Renal pelvis (tissue), 12 donors: ENCODE measurements around the gene TLE4. TPM values are rescaled to one million over a fixed set of nuclear protein-coding genes. Genes with fewer than 3 reads are reported as not detected.
"Not testable (repeated sequence)": the region's sequence is repeated elsewhere in the genome, so short reads cannot be mapped to it uniquely, and the experiment has no call there.

Experiments used
- DNase-seq: peaks from one replicate; pipeline ENCODE4 v3.0.0-alpha.2; 2013
- long read RNA-seq, 16 experiments: transcript quantifications; one replicate each; lab custom pipeline, GENCODE V29; 2026
- polyA plus RNA-seq, 3 donors: library from polyadenylated mRNA; unstranded; fragments of 120-200 nt; gene quantifications; one replicate each; pipeline ENCODE4 v1.2.1, GENCODE V29; 2013; ENCODE audit not compliant: insufficient read length in 3 of 3

The TLE4 gene
- polyA plus RNA-seq = 10 to 100 TPM; 61.1 to 66.8 (median 64.2) TPM
- long read RNA-seq, donor 1, partial matches to known transcripts = 0 of 1 reads
- long read RNA-seq, donor 1, other reads (novel, unspliced or antisense) = 0 of 1 reads
- long read RNA-seq, donor 2, partial matches to known transcripts = 0 of 1 reads
- long read RNA-seq, donor 2, other reads (novel, unspliced or antisense) = 0 of 1 reads
- long read RNA-seq, donor 3, partial matches to known transcripts = 17 of 17 reads
- long read RNA-seq, donor 3, other reads (novel, unspliced or antisense) = 0 of 17 reads
- long read RNA-seq, donor 4, partial matches to known transcripts = 0 of 1 reads
- long read RNA-seq, donor 4, other reads (novel, unspliced or antisense) = 0 of 1 reads
- long read RNA-seq, donor 5, partial matches to known transcripts = 0 of 1 reads
- long read RNA-seq, donor 5, other reads (novel, unspliced or antisense) = 0 of 1 reads
- long read RNA-seq, donor 6, partial matches to known transcripts = 0 of 2 reads
- long read RNA-seq, donor 6, other reads (novel, unspliced or antisense) = 0 of 2 reads
- long read RNA-seq, donor 7, partial matches to known transcripts = 0 of 4 reads
- long read RNA-seq, donor 7, other reads (novel, unspliced or antisense) = 0 of 4 reads
- long read RNA-seq, donor 8 = 0 reads
- long read RNA-seq, donor 9, partial matches to known transcripts = 0 of 1 reads
- long read RNA-seq, donor 9, other reads (novel, unspliced or antisense) = 0 of 1 reads
- long read RNA-seq, donor 10 = 0 reads
- long read RNA-seq, donor 11 = 0 reads
- long read RNA-seq, donor 12, partial matches to known transcripts = 0 of 3 reads
- long read RNA-seq, donor 12, other reads (novel, unspliced or antisense) = 0 of 3 reads
- long read RNA-seq, donor 13, partial matches to known transcripts = 0 of 2 reads
- long read RNA-seq, donor 13, other reads (novel, unspliced or antisense) = 0 of 2 reads
- long read RNA-seq, donor 14 = 0 reads
- long read RNA-seq, donor 15, partial matches to known transcripts = 0 of 2 reads
- long read RNA-seq, donor 15, other reads (novel, unspliced or antisense) = 0 of 2 reads
- long read RNA-seq, donor 16, partial matches to known transcripts = 0 of 1 reads
- long read RNA-seq, donor 16, other reads (novel, unspliced or antisense) = 0 of 1 reads

DNA sequence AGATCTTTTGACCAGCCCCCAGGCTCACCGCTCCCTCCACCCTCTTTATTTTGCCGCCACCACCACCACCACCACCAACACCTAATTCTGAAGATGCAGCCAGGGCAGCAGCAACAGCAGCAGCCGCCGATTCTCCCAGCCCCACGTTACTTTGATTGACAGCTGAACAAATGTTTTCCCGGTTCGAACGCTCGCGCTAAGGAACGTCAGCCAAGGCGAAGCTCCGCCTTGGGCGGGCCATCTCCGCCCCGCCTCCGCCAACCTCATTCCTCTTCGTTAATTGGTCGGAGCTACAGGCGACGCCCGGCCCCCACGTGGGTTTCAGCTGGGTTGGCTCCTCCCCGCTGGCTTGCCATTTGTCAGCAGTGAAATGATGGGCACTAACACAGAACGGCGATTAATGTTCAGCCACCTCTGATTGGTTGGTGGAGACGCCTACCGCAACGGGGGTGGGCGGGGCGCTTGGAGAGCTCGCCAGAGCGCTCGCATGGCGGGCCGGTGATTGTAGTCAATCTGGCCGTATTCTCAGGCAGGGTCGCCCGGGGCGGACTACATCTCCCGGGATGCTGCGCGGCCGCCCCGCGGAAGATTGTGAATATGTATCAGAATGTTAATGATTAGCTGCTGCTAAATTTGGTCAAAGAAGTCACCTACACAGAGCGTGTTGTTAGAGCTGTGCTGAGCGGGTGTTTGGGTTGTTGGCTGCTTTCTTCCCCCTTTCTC, at the start of gene TLE4:
TLE4 (plus strand) TSS at position 657 of the 723 bp plus-strand sequence. CDS start 826 bp downstream, outside the sequence.
- DNase-seq = peak; percentile 100

DNA sequence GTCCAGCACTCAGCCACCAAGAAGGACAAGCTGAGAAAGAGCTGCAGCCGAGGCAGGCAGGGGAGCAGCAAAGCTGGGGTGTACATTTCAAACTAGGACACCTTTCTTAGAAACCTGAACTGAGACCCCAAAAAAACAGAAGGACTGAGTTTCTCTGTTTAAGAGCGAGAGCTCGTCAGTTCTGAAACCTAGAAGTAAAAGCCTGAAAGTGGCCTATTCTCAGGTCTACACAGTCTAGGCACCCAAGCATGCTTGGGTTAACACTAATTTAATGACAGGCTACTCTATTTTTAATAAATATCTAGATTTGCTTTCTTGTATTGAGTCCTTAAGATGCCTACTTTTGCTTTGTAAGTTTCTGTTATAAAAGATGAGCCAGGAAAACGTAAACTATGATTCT, 49.0 kb upstream of the TLE4 start:
- no peak for DNase-seq

DNA sequence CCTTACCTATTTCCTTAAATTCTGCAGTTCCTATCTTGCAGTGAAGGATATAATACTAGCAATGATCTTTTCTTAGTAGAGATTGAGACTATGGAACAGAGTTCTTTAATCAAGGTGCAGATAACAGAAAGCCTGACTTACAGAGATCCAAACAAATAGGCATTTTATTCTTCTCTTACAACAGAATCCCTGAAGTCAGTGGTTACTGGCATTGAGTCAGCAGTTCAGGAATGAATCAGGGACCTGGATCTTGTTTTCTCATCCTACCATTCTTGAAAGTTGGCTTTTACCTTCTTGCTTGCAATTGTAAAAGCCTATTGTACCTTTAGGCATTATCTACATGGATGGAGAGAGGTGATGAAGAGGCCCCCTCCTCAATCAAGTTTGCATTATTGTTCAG, 47.5 kb upstream of the TLE4 start:
- DNase-seq = no peak

GRCh38 chr9:79526149-79526672, 45.6 kb upstream of the TLE4 start:
- no peak for DNase-seq

DNA sequence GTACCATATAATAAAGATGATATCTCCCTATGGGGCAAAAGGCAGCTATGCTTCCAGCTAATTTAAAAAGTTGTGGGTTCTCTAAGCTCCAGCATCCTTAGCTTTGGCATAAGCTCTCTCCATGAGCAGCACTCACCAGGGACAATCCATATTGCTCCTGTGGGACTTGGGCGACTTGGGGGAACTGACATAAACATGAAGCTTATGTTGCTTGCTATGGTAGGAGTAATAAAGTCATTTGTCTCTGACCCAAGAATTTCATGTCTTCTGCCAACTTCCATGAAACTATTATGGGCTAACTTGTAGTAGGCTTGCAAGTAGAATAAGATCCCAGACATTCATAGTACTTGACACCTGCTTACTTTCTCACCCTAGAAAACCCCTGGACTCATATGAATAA, 36.2 kb upstream of the TLE4 start:
- no peak for DNase-seq

DNA sequence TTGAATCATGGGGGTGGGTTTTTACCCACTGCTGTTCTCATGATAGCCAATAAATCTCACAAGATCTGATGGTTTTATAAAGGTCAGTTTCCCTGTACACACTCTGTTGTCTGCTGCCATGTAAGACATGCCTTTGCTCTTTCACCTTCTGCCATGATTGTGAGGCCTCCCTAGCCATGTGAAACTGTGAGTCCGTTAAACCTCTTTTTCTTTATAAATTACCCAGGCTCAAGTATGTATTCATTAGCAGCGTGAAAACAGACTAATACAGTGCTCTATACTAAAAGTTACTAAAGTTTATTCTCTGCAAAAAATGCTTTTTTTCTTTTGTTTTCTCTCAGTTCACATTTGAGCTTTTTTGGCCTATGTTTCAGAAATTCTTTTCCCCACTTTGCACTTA, 33.9 kb upstream of the TLE4 start:
- DNase-seq = no peak

GRCh38 chr9:79542735-79543620, 28.8 kb upstream of the TLE4 start:
- DNase-seq = no peak

DNA sequence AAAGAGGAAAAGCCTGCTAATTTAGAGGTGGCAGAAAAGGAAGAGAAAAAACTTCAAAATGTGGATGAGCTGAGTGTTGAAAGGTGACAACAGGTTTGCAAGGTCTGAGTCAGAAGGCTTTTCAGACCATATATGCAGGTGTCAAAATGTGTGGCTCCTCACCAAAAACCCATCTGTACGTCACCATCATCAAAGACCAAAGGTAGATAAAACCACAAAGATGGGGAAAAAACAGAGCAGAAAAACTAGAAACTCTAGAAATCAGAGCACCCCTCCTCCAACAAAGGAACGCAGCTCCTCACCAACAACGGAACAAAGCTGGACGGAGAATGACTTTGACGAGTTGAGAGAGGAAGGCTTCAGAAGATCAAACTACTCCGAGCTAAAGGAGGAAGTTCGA, 27.4 kb upstream of the TLE4 start:
- not testable (repeated sequence) for DNase-seq

- DNase-seq = no peak
Observed at GRCh38 chr9:79551586-79551985, 20.2 kb upstream of the TLE4 start.

- DNase-seq = no peak
Observed at GRCh38 chr9:79551994-79552393, 19.8 kb upstream of the TLE4 start.

GRCh38 chr9:79555474-79556089, 16.2 kb upstream of the TLE4 start:
- DNase-seq = no peak

GRCh38 chr9:79559495-79560181, 12.1 kb upstream of the TLE4 start:
- DNase-seq = no peak

- DNase-seq = no peak
Observed at GRCh38 chr9:79562749-79563386, 8.9 kb upstream of the TLE4 start.

DNA sequence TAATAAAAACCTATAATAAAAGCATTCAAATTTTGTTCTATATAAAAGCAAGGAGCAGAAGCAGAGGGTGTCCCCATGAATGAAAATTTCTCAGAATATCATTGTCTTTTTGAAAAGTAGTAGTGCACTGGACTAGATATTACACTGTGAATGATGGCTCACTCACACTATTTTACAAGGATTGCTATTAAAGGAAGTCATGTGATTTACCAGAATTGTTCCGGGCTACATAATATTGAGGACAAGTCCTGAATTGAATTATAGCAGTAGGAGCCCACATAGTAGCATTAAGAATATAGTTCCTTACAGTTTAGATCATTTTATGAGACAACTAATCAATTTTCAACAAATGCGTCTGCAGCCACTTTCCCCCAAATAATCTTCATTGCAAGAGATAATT, 7.7 kb upstream of the TLE4 start:
- DNase-seq = no peak

DNA sequence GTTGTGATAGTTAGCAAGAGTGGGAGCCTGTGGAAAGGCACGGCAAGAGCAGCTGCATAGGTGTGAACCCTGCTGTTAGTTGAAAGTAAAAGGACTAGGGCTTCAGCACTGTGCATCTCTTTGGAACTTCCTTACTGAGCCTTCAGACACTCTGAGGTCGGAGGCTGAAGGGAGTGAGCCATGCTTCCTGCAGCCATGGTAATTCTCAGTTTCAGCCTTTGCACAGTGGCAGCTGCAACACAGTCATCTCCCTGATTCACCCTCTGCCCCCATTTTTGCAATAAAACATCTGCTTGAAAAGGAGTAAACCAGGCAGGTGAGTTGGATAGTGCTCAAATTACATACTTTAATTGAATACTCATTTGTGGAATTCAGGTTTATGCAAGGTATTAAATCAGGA, 6.5 kb upstream of the TLE4 start:
- DNase-seq = no peak

- DNase-seq = no peak
Observed at GRCh38 chr9:79567671-79568098, 4.1 kb upstream of the TLE4 start.

- no peak for DNase-seq
Observed at GRCh38 chr9:79568337-79569101, 3.2 kb upstream of the TLE4 start.
